ENCODE results near the gene SMKR1. TPM values are rescaled to one million over a fixed set of nuclear protein-coding genes. Genes with fewer than 3 reads are reported as not detected.

Gene SMKR1
- total and polyA plus RNA-seq, 9 of the 15 experiments (the other 6 are each of a cell fraction or from before 2014, with no cell fraction given), result 0.58 to 1.8 (median 0.93) TPM; not detected in 1

DNA sequence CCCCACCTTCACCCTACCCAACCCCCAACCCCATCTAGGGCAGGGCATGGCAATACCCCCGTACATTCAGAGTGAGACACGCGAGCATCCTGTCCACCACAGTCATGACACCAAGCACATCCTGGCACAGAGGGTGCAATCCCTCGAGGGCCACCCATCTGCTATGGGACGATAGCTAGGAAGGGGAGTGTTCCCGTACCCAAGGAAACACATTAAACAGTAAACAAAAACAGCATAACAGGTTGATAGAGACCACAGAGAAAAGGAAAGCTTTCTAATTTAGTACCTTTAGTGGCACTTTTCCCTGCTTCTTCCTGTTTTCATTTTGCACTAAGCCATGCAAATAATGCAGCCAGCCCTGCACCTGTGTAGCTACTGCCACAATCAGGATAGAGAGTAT lies 2.3 kb upstream of the SMKR1 start:
- ChIA-PET POLR2A (interaction anchor here (0.6 to 1.1 kb wide), 5 partner anchors 10 to 632 kb away, joined by 3 to 6 read pairs (median 4); no protein-coding TSS in a partner anchor), CTCF (ENCODE audit: low intra/inter-chr PET ratio) (no interaction called here)
- no peaks in the 10 kb centered on the region for H3K9me1 ChIP-seq (ENCODE audit: control insufficient read depth, insufficient read depth, low read length)
- BruUV-seq (replicated peaks), result no TSS peak
- 0 out of 2 replicates have a peak, but pooled peaks cover 5% of the 10 kb centered on the region for H4K20me1 ChIP-seq (replicated peaks; ENCODE audit: control insufficient read depth, insufficient read depth, low read length)
- no peak overlapping the region for H3K27ac ChIP-seq (ENCODE audit: extremely low read depth, low read depth, low read length)
- intact Hi-C loops (cut with micrococcal nuclease), result loop anchor here (10.0 kb wide), 1 partner anchor 515 kb away; no protein-coding TSS in a partner anchor
- H3K9ac ChIP-seq (ENCODE audit: insufficient read depth in 1 of 2, low read depth in 2 of 2, low read length in 2 of 2), result no peak overlapping the region
- ATAC-seq, result no peak
- no peaks in the 10 kb centered on the region for H3K9me3 ChIP-seq (replicated peaks; ENCODE audit: control insufficient read depth, insufficient read depth, low read depth, low read length)
- no peak overlapping the region for H3K4me2 ChIP-seq (ENCODE audit: insufficient read depth, low read length)
- no peaks in the 10 kb centered on the region for H3K36me3 ChIP-seq (ENCODE audit: control insufficient read depth, insufficient read depth, low read length)
- no peak for FAIRE-seq
- no peak overlapping the region for H3K4me3 ChIP-seq
- in situ Hi-C loops (cut with MboI), result no loop called here
- peaks cover 0 to 19% of the 10 kb centered on the region in 2 experiments; a peak in 2 of 5 replicates for H3K27me3 ChIP-seq (ENCODE audit: control insufficient read depth in 2 of 2, insufficient read depth in 2 of 2, low read length in 2 of 2)
- no peak overlapping the region for H2AFZ ChIP-seq (ENCODE audit: low read depth, low read length)
- H3K79me2 ChIP-seq (ENCODE audit: control insufficient read depth, insufficient read depth, low read length), result no peaks in the 10 kb centered on the region
- DNase-seq (ENCODE audit: extremely low read depth in 1 of 4, low spot score in 3 of 4), result no peak
- 62% methylated on average over 6 of the region's 6 CpGs for WGBS (ENCODE audit: insufficient coverage, low coverage, missing lambda C conversion rate)
- peaks cover 0 to 14% of the 10 kb centered on the region in 2 experiments; a peak in 4 of 5 replicates for H3K4me1 ChIP-seq (replicated peaks in 1 of 2; ENCODE audit: control insufficient read depth in 2 of 2, insufficient read depth in 2 of 2, low read length in 2 of 2)
- TF ChIP-seq POLR3G (IDR thresholded peaks at IDR 0.05; ENCODE audit: extremely low read depth, insufficient read length, insufficient replicate concordance) (no peak), ZNF780A (CRISPR knock-in tag; IDR thresholded peaks at IDR 0.05) (no peak), MXD1 (CRISPR knock-in tag; IDR thresholded peaks at IDR 0.05; ENCODE audit: borderline replicate concordance, poor library complexity, severe bottlenecking) (no peak), SAP30 (IDR thresholded peaks at IDR 0.05; ENCODE audit: borderline replicate concordance, insufficient read depth, low read depth, low read length, poor library complexity, severe bottlenecking) (no peak), GTF2B (IDR thresholded peaks at IDR 0.05; ENCODE audit: extremely low read depth, insufficient read length) (no peak), ZNF41 (CRISPR knock-in tag; conservative IDR thresholded peaks at IDR 0.05) (no peak), PTTG1 (tag; IDR thresholded peaks at IDR 0.05; ENCODE audit: low read depth) (no peak)
- TF ChIP-seq, protein P1, sequence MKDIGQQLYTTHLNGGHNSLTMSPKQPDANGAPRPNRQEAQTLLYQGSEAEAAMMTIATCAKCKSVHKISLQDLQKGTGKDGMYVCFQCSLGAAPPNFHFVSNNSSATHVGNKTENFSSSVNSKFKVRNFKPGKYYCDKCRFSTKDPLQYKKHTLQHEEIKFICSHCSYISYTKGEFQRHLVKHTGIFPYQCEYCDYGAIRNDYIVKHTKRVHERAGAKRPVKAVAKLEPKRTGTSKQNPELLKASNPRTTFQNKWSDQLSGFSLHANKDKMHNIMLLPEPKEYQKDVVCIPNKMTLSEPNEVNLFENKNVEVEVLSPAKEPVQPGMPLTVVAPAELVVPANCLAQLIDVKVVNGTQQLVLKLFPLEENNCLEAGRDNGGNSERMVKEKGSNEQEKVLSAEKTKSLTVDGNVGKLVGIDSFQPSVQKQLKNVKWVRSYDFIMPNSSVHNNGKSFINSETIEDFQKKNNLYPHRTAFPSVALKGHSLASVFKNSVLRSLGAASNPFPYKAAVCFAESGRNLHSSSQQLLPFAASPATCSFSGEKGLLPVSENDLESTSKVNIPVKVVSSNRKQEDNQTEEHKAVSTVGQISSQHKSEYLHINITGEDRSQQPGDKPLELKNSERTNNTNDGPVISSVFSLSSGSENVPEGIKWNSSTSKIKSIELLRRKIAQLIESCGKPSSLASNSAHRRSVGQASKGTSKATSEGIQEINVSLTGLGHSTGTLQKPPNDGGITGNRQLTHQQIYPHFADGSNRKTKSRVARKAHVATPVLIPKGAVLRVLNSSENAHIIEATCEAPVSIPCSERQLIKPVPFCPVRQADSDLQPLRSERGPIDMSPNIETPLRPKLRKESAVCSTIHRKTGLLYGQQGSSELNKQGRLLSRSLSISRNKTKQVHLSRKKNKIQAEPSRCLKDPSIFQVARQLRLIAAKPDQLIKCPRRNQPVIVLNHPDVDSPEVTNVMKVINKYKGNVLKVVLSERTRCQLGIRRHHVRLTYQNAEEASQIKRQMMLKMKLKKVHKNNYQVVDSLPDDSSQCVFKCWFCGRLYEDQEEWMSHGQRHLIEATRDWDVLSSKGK (CRISPR knock-in tag; IDR thresholded peaks at IDR 0.05), result no peak
- TF ChIP-seq, protein P2, sequence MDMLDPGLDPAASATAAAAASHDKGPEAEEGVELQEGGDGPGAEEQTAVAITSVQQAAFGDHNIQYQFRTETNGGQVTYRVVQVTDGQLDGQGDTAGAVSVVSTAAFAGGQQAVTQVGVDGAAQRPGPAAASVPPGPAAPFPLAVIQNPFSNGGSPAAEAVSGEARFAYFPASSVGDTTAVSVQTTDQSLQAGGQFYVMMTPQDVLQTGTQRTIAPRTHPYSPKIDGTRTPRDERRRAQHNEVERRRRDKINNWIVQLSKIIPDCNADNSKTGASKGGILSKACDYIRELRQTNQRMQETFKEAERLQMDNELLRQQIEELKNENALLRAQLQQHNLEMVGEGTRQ (CRISPR knock-in tag; IDR thresholded peaks at IDR 0.05), result no peak
- TF ChIP-seq, protein P3, sequence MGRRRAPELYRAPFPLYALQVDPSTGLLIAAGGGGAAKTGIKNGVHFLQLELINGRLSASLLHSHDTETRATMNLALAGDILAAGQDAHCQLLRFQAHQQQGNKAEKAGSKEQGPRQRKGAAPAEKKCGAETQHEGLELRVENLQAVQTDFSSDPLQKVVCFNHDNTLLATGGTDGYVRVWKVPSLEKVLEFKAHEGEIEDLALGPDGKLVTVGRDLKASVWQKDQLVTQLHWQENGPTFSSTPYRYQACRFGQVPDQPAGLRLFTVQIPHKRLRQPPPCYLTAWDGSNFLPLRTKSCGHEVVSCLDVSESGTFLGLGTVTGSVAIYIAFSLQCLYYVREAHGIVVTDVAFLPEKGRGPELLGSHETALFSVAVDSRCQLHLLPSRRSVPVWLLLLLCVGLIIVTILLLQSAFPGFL (CRISPR knock-in tag; IDR thresholded peaks at IDR 0.05), result no peak
